WTC11 (cell line): ENCODE results near the gene ZIC2.

ENCODE experiments used
- FOXJ3 ChIP-seq: sonication (generic); formaldehyde crosslinking; IDR thresholded peaks from 2 replicates; pipeline ENCODE4 v1.9.0; 2021; ENCODE audit warnings: missing genetic modification reagents, mild to moderate bottlenecking, borderline replicate concordance
- NFE2L1 ChIP-seq: sonication (generic); formaldehyde crosslinking; IDR thresholded peaks from 2 replicates; pipeline ENCODE4 v1.8.1; 2023; ENCODE audit warnings: missing genetic modification reagents
- NFYB ChIP-seq: sonication (generic); formaldehyde crosslinking; conservative IDR thresholded peaks from 2 replicates; pipeline ENCODE4 v1.8.0; 2022; ENCODE audit warnings: low read depth, missing genetic modification reagents
- TCF7 ChIP-seq: sonication (generic); formaldehyde crosslinking; IDR thresholded peaks from 2 replicates; pipeline ENCODE4 v1.8.0; 2022; ENCODE audit warnings: mild to moderate bottlenecking, low read depth, missing genetic modification reagents, moderate library complexity
- TF ChIP-seq, protein P1 (sequence below): fragments of 200-600 bp; IDR thresholded peaks from 2 replicates; pipeline ENCODE4 v1.8.0; 2022; ENCODE audit warnings: antibody characterized with exemption
- TF ChIP-seq, protein P2 (sequence below): fragments of 250-450 bp; sonication (Bioruptor Pico); IDR thresholded peaks from 2 replicates; pipeline ENCODE4 v1.9.0; 2021; ENCODE audit warnings: mild to moderate bottlenecking, borderline replicate concordance
- TF ChIP-seq, protein P3 (sequence below): sonication (generic); formaldehyde crosslinking; IDR thresholded peaks from 2 replicates; pipeline ENCODE4 v1.8.1; 2022; ENCODE audit warnings: missing genetic modification reagents, borderline replicate concordance
- TF ChIP-seq, protein P4 (sequence below): sonication (generic); formaldehyde crosslinking; IDR thresholded peaks from 2 replicates; pipeline ENCODE4 v1.8.1; 2023; ENCODE audit warnings: mild to moderate bottlenecking, moderate library complexity, missing genetic modification reagents
- TF ChIP-seq, protein P5 (sequence below): sonication (generic); formaldehyde crosslinking; IDR thresholded peaks from 2 replicates; pipeline ENCODE4 v1.8.0; 2022; ENCODE audit warnings: mild to moderate bottlenecking, missing genetic modification reagents

DNA sequence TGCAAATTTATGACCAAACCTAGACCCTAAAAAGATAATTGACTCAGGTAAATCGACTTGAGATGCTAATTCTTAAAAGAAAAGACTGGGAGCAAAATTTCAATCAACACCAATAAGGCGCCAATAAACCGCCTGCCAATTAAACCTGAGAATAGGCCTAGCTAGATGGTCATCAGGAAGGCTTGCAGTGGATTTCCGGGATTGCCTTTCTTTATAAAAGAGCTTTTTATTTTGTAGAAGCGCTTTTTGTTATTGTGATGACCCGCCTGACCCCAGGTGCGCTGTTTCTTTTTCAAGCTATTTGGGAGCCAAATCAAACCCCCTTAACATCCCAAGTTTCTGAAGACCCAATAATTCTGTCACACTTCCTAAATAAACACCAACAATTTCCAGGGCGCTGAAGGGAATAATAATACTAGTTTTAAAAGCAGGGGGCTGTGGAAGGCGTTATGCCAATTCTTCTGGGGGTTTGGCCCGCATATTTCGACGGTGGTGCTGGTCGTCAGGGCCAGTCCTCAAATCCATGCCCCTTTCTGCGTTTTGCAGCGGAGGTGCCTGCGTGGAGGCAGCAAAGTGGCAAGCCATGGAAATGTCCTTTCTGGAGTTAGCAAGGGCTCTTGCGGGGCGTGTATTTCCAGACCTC is 7.2 kb upstream of the ZIC2 start:
- TF ChIP-seq, protein P1, sequence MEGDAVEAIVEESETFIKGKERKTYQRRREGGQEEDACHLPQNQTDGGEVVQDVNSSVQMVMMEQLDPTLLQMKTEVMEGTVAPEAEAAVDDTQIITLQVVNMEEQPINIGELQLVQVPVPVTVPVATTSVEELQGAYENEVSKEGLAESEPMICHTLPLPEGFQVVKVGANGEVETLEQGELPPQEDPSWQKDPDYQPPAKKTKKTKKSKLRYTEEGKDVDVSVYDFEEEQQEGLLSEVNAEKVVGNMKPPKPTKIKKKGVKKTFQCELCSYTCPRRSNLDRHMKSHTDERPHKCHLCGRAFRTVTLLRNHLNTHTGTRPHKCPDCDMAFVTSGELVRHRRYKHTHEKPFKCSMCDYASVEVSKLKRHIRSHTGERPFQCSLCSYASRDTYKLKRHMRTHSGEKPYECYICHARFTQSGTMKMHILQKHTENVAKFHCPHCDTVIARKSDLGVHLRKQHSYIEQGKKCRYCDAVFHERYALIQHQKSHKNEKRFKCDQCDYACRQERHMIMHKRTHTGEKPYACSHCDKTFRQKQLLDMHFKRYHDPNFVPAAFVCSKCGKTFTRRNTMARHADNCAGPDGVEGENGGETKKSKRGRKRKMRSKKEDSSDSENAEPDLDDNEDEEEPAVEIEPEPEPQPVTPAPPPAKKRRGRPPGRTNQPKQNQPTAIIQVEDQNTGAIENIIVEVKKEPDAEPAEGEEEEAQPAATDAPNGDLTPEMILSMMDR, result no peak
- TF ChIP-seq, protein P2, sequence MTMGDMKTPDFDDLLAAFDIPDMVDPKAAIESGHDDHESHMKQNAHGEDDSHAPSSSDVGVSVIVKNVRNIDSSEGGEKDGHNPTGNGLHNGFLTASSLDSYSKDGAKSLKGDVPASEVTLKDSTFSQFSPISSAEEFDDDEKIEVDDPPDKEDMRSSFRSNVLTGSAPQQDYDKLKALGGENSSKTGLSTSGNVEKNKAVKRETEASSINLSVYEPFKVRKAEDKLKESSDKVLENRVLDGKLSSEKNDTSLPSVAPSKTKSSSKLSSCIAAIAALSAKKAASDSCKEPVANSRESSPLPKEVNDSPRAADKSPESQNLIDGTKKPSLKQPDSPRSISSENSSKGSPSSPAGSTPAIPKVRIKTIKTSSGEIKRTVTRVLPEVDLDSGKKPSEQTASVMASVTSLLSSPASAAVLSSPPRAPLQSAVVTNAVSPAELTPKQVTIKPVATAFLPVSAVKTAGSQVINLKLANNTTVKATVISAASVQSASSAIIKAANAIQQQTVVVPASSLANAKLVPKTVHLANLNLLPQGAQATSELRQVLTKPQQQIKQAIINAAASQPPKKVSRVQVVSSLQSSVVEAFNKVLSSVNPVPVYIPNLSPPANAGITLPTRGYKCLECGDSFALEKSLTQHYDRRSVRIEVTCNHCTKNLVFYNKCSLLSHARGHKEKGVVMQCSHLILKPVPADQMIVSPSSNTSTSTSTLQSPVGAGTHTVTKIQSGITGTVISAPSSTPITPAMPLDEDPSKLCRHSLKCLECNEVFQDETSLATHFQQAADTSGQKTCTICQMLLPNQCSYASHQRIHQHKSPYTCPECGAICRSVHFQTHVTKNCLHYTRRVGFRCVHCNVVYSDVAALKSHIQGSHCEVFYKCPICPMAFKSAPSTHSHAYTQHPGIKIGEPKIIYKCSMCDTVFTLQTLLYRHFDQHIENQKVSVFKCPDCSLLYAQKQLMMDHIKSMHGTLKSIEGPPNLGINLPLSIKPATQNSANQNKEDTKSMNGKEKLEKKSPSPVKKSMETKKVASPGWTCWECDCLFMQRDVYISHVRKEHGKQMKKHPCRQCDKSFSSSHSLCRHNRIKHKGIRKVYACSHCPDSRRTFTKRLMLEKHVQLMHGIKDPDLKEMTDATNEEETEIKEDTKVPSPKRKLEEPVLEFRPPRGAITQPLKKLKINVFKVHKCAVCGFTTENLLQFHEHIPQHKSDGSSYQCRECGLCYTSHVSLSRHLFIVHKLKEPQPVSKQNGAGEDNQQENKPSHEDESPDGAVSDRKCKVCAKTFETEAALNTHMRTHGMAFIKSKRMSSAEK (CRISPR knock-in tag), result no peak
- no peak for TF ChIP-seq NFE2L1 (CRISPR knock-in tag)
- no peak for TF ChIP-seq FOXJ3 (CRISPR knock-in tag)
- no peak for TF ChIP-seq TCF7 (CRISPR knock-in tag)
- TF ChIP-seq, protein P3, sequence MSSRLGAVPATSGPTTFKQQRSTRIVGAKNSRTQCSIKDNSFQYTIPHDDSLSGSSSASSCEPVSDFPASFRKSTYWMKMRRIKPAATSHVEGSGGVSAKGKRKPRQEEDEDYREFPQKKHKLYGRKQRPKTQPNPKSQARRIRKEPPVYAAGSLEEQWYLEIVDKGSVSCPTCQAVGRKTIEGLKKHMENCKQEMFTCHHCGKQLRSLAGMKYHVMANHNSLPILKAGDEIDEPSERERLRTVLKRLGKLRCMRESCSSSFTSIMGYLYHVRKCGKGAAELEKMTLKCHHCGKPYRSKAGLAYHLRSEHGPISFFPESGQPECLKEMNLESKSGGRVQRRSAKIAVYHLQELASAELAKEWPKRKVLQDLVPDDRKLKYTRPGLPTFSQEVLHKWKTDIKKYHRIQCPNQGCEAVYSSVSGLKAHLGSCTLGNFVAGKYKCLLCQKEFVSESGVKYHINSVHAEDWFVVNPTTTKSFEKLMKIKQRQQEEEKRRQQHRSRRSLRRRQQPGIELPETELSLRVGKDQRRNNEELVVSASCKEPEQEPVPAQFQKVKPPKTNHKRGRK (CRISPR knock-in tag), result no peak
- TF ChIP-seq, protein P4, sequence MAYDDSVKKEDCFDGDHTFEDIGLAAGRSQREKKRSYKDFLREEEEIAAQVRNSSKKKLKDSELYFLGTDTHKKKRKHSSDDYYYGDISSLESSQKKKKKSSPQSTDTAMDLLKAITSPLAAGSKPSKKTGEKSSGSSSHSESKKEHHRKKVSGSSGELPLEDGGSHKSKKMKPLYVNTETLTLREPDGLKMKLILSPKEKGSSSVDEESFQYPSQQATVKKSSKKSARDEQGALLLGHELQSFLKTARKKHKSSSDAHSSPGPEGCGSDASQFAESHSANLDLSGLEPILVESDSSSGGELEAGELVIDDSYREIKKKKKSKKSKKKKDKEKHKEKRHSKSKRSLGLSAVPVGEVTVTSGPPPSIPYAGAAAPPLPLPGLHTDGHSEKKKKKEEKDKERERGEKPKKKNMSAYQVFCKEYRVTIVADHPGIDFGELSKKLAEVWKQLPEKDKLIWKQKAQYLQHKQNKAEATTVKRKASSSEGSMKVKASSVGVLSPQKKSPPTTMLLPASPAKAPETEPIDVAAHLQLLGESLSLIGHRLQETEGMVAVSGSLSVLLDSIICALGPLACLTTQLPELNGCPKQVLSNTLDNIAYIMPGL (CRISPR knock-in tag), result no peak
- TF ChIP-seq, protein P5, sequence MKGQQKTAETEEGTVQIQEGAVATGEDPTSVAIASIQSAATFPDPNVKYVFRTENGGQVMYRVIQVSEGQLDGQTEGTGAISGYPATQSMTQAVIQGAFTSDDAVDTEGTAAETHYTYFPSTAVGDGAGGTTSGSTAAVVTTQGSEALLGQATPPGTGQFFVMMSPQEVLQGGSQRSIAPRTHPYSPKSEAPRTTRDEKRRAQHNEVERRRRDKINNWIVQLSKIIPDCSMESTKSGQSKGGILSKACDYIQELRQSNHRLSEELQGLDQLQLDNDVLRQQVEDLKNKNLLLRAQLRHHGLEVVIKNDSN (CRISPR knock-in tag), result no peak
- no peak for TF ChIP-seq NFYB (CRISPR knock-in tag)
